GM23338 (cell line): ENCODE measurements around the gene ADAM15.

Source experiments
- CTCF ChIP-seq, 2 experiments: fragments of 200-600 bp in 1 of 2; sonication (generic) in 1 of 2; conservative IDR thresholded peaks; 2 replicates each; pipeline versions ENCODE4 v1.5.1 to v1.6.1; 2016 to 2017; ENCODE audit warnings: antibody characterized with exemption in 2 of 2, low read depth in 2 of 2, mild to moderate bottlenecking in 2 of 2, moderate library complexity in 1 of 2
- EZH2 ChIP-seq: fragments of 200-600 bp; sonication (generic); IDR thresholded peaks from one replicate; pipeline ENCODE4 v1.8.0; 2017; ENCODE audit warnings: antibody characterized with exemption, mild to moderate bottlenecking, low read depth; ENCODE audit not compliant: unreplicated experiment
- EZH2phosphoT487 ChIP-seq: fragments of 200-600 bp; sonication (generic); IDR thresholded peaks from one replicate; pipeline ENCODE4 v1.8.1; 2018; ENCODE audit warnings: antibody characterized with exemption; ENCODE audit not compliant: unreplicated experiment
- POLR2AphosphoS5 ChIP-seq: IDR thresholded peaks from 2 replicates; pipeline ENCODE4 v1.6.1; 2016; ENCODE audit warnings: antibody characterized with exemption, low read depth
- REST ChIP-seq: IDR thresholded peaks from one replicate; pipeline ENCODE4 v1.6.1; 2018; ENCODE audit warnings: antibody characterized with exemption; ENCODE audit not compliant: unreplicated experiment

GRCh38 chr1:155080312-155081228 is 29.5 kb downstream of the ADAM15 start:
- TF ChIP-seq POLR2AphosphoS5 (peak; percentile 62), CTCF (conservative IDR thresholded peaks at IDR 0.05; ENCODE audit: low read depth in 2 of 2) (no peak), EZH2 (peak; percentile 13), REST (no peak), EZH2phosphoT487 (no peak)
